SK-N-SH (cell line): ENCODE data around the gene IFI6. TPM values are rescaled to one million over a fixed set of nuclear protein-coding genes. Genes with fewer than 3 reads are reported as not detected.

ENCODE experiments used
- CTCF ChIA-PET: fragments of 300-600, 350-600 bp; formaldehyde crosslinking; extraction: SDS; loops from one replicate; lab custom pipeline; 2021; lab: Yijun Ruan, JAX
- POLR2A ChIA-PET: fragments of 350-600 bp; sonication (Branson Sonifier 250); formaldehyde crosslinking; extraction: SDS; loops from one replicate; lab custom pipeline; 2020; ENCODE audit warnings: antibody characterized with exemption, inconsistent platforms; lab: Yijun Ruan, JAX
- DNase-seq: peaks from one replicate; pipeline ENCODE4 v3.0.0; 2012
- H2AFZ ChIP-seq: fragments of 200-600 bp; sonication (generic); 2 replicates; pipeline ENCODE4 v1.8.1; 2016; ENCODE audit warnings: antibody characterized with exemption, mild to moderate bottlenecking, low read depth
- H3F3A ChIP-seq: fragments of 200-600 bp; sonication (generic); replicated peaks from 2 replicates; pipeline ENCODE3; 2016; ENCODE audit warnings: antibody characterized with exemption, mild to moderate bottlenecking; ENCODE audit not compliant: insufficient read depth
- H3K27ac ChIP-seq, 2 experiments: fragments of 200-500 bp in 1 of 2; fragments of 200-600 bp in 1 of 2; sonication (Bioruptor generic) in 1 of 2; sonication (generic), shearing (Covaris generic) in 1 of 2; 2 replicates each; pipeline versions ENCODE4 v1.5.1 to v1.6.1; 2014 to 2016; ENCODE audit warnings: low read depth in 2 of 2, inconsistent platforms in 1 of 2, low read length in 1 of 2, mild to moderate bottlenecking in 1 of 2, mixed read lengths in 1 of 2
- H3K27me3 ChIP-seq: fragments of 200-600 bp; sonication (generic), shearing (Covaris generic); 2 replicates; pipeline ENCODE4 v1.6.1; 2016; ENCODE audit warnings: mixed run types; ENCODE audit not compliant: insufficient read depth
- H3K36me3 ChIP-seq, 2 experiments: fragments of 200-500 bp in 1 of 2; fragments of 200-600 bp in 1 of 2; sonication (Bioruptor generic) in 1 of 2; sonication (generic) in 1 of 2; replicated peaks in 1 of 2; 2 replicates each; pipeline versions ENCODE3 to v1.5.1; 2014 to 2016; ENCODE audit warnings: low read length in 1 of 2, mild to moderate bottlenecking in 1 of 2; ENCODE audit not compliant: insufficient read depth in 2 of 2, control insufficient read depth in 1 of 2
- H3K4me1 ChIP-seq, 2 experiments: fragments of 200-500 bp in 1 of 2; fragments of 200-600 bp in 1 of 2; sonication (Bioruptor generic) in 1 of 2; sonication (generic), shearing (Covaris generic) in 1 of 2; 2 replicates each; pipeline versions ENCODE4 v1.5.1 to v1.6.1; 2014 to 2016; ENCODE audit warnings: low read depth in 1 of 2, low read length in 1 of 2, mixed run types in 1 of 2; ENCODE audit not compliant: insufficient read depth in 2 of 2, control insufficient read depth in 1 of 2
- H3K4me2 ChIP-seq: fragments of 200-600 bp; sonication (generic), shearing (Covaris generic); 2 replicates; pipeline ENCODE4 v1.6.1; 2017; ENCODE audit warnings: mixed run types
- H3K4me3 ChIP-seq, 2 experiments: fragments of 200-500 bp in 1 of 2; fragments of 200-600 bp in 1 of 2; sonication (Bioruptor generic) in 1 of 2; sonication (generic), shearing (Covaris generic) in 1 of 2; 2 replicates each; pipeline versions ENCODE4 v1.5.1 to v1.8.1; 2014 to 2016; ENCODE audit warnings: low read depth in 2 of 2, inconsistent platforms in 1 of 2, low read length in 1 of 2, mild to moderate bottlenecking in 1 of 2, mixed read lengths in 1 of 2, moderate library complexity in 1 of 2
- H3K79me2 ChIP-seq: fragments of 200-600 bp; sonication (generic); 2 replicates; pipeline ENCODE4 v1.8.1; 2017; ENCODE audit warnings: mild to moderate bottlenecking; ENCODE audit not compliant: insufficient read depth
- H3K9ac ChIP-seq: fragments of 200-600 bp; sonication (generic); 2 replicates; pipeline ENCODE4 v1.6.1; 2017; ENCODE audit warnings: mixed run types
- H3K9me2 ChIP-seq: fragments of 200-600 bp; sonication (generic); 2 replicates; pipeline ENCODE4 v1.6.1; 2017; ENCODE audit warnings: mixed run types
- H3K9me3 ChIP-seq: fragments of 200-600 bp; sonication (generic); 2 replicates; pipeline ENCODE4 v1.6.1; 2017; ENCODE audit warnings: mixed run types, mild to moderate bottlenecking, moderate library complexity
- H4K20me1 ChIP-seq: fragments of 200-600 bp; sonication (generic); 2 replicates; pipeline ENCODE4 v1.6.1; 2017; ENCODE audit warnings: mild to moderate bottlenecking, mixed run types; ENCODE audit not compliant: insufficient read depth
- CHD2 ChIP-seq: fragments of 150-350 bp; IDR thresholded peaks from 2 replicates; pipeline ENCODE4 v1.6.1; 2018; ENCODE audit warnings: low read length; ENCODE audit not compliant: partially characterized antibody
- FOSL2 ChIP-seq: IDR thresholded peaks from 2 replicates; pipeline ENCODE4 v1.4.0; 2012; ENCODE audit warnings: low read depth, mild to moderate bottlenecking, moderate library complexity, borderline replicate concordance
- IRF3 ChIP-seq: fragments of 150-350 bp; IDR thresholded peaks from 2 replicates; pipeline ENCODE4 v1.6.1; 2016; ENCODE audit warnings: mild to moderate bottlenecking, low read depth, low read length
- JUND ChIP-seq: IDR thresholded peaks from 2 replicates; pipeline ENCODE4 v1.4.0; 2012
- MAX ChIP-seq: IDR thresholded peaks from 2 replicates; pipeline ENCODE4 v1.4.0; 2012; ENCODE audit warnings: low read depth
- MEF2A ChIP-seq: IDR thresholded peaks from 2 replicates; pipeline ENCODE4 v1.4.0; 2012; ENCODE audit warnings: low read depth, borderline replicate concordance
- MXI1 ChIP-seq: IDR thresholded peaks from 2 replicates; pipeline ENCODE4 v1.6.1; 2012; ENCODE audit warnings: mild to moderate bottlenecking, low read depth, low read length, improper control_type of control experiment
- NRF1 ChIP-seq: IDR thresholded peaks from 2 replicates; pipeline ENCODE4 v1.6.1; 2012; ENCODE audit warnings: low read depth, mild to moderate bottlenecking, low read length
- PBX3 ChIP-seq: IDR thresholded peaks from 2 replicates; pipeline ENCODE4; 2012
- POLR2AphosphoS5 ChIP-seq: IDR thresholded peaks from 2 replicates; pipeline ENCODE4 v1.6.1; 2012; ENCODE audit warnings: low read depth, low read length
- RAD21 ChIP-seq: IDR thresholded peaks from 2 replicates; pipeline ENCODE4 v1.6.1; 2012; ENCODE audit warnings: mild to moderate bottlenecking, low read length
- REST ChIP-seq: IDR thresholded peaks from 2 replicates; pipeline ENCODE4 v1.6.1; 2012; ENCODE audit warnings: mild to moderate bottlenecking, low read depth, low read length, moderate library complexity
- SMC3 ChIP-seq: IDR thresholded peaks from 2 replicates; pipeline ENCODE4 v1.6.1; 2012; ENCODE audit warnings: low read depth, low read length, improper control_type of control experiment
- TEAD4 ChIP-seq: IDR thresholded peaks from 2 replicates; pipeline ENCODE4 v1.4.0; 2012; ENCODE audit warnings: mild to moderate bottlenecking, borderline replicate concordance; ENCODE audit not compliant: insufficient read depth
- USF2 ChIP-seq: fragments of 150-350 bp; IDR thresholded peaks from 2 replicates; pipeline ENCODE4 v1.6.1; 2017; ENCODE audit warnings: antibody characterized with exemption, low read length, low read depth, borderline replicate concordance
- YY1 ChIP-seq: IDR thresholded peaks from 2 replicates; pipeline ENCODE4 v1.4.0; 2012; ENCODE audit warnings: low read depth, mild to moderate bottlenecking
- ZBTB33 ChIP-seq: IDR thresholded peaks from 2 replicates; pipeline ENCODE4 v1.4.0; 2012; ENCODE audit warnings: low read depth, borderline replicate concordance
- WGBS: methylation state at CpG from one replicate; pipeline ENCODE4 v1.1.6; 2017; ENCODE audit warnings: low lambda C conversion rate; 5-methylcytosine and 5-hydroxymethylcytosine counted together
- polyA plus RNA-seq, 3 experiments: library from polyadenylated mRNA; depleted of rRNA; stranded (reverse); fragments of >200 nt; gene quantifications; 2 replicates each; pipeline ENCODE4 v1.2.3, GENCODE V29; 2012

The IFI6 gene
- polyA plus RNA-seq, 1 of the 3 experiments (the other 2 are of a cell fraction) = 35.6 TPM

- TF ChIP-seq CHD2 (no peak), ZBTB33 (no peak), FOSL2 (no peak)
These were observed 2.1 kb downstream of the IFI6 start (continued) for GRCh38 chr1:27669876-27670275.

- H4K20me1 ChIP-seq = no peaks in the 10 kb centered on the region
- H3K4me2 ChIP-seq = peak overlapping the region; percentile 86
- H3K9me2 ChIP-seq = no peaks in the 10 kb centered on the region
- H3K9ac ChIP-seq = no peak overlapping the region
- peak; percentile 85 for DNase-seq
- H3K4me1 ChIP-seq = peaks cover 6 to 20% of the 10 kb centered on the region in 2 experiments; a peak in 3 of 4 replicates
- H3K79me2 ChIP-seq = no peaks in the 10 kb centered on the region
- WGBS = 11% methylated on average over 34 of the region's 36 CpGs
- H3K9me3 ChIP-seq = no peaks in the 10 kb centered on the region
- H2AFZ ChIP-seq = peak overlapping the region; percentile 93
- CTCF ChIA-PET = interaction anchor here (0.6 to 18.4 kb wide), 57 partner anchors 8 to 610 kb away, joined by 3 to 526 read pairs (median 4); partner anchors contain the start of genes AHDC1, FAM76A, PPP1R8 and STX12
- H3K27ac ChIP-seq = no peak overlapping the region
- H3K4me3 ChIP-seq = peak overlapping the region; percentile 42 to 63
- peaks cover 10% of the 10 kb centered on the region for H3F3A ChIP-seq
- H3K27me3 ChIP-seq = no peaks in the 10 kb centered on the region
- H3K36me3 ChIP-seq = no peaks in the 10 kb centered on the region
- POLR2A ChIA-PET = no interaction called here
- peak; percentile 79 for TF ChIP-seq MAX
- TF ChIP-seq MXI1 = peak; percentile 85
- TF ChIP-seq RAD21 = peak; percentile 74
- no peak for TF ChIP-seq TEAD4
- TF ChIP-seq SMC3 = peak; percentile 63
- TF ChIP-seq NRF1 = no peak
- TF ChIP-seq CHD2 = no peak
- TF ChIP-seq IRF3 = no peak
- TF ChIP-seq USF2 = no peak
- TF ChIP-seq ZBTB33 = no peak
- no peak for TF ChIP-seq JUND
- TF ChIP-seq POLR2AphosphoS5 = no peak
- no peak for TF ChIP-seq YY1
- no peak for TF ChIP-seq REST
- TF ChIP-seq PBX3 = no peak
- no peak for TF ChIP-seq MEF2A
These were observed 2.9 kb downstream of the IFI6 start for GRCh38 chr1:27668808-27669723.
